ENCODE measurements around the gene CHI3L1. TPM values are rescaled to one million over a fixed set of nuclear protein-coding genes. Genes with fewer than 3 reads are reported as not detected.

The CHI3L1 gene
- total RNA-seq, 1 experiment from 2014 or later: not detected

- Histone ChIP-seq H3K79me2 (ENCODE audit: insufficient read depth, low read length) (no peaks in the 10 kb centered on the region), H4K20me1 (ENCODE audit: insufficient read depth) (no peaks in the 10 kb centered on the region), H3K9ac (ENCODE audit: low read length) (no peak overlapping the region), H3K36me3 (ENCODE audit: control insufficient read depth in 1 of 2, insufficient read depth in 2 of 2, low read length in 2 of 2) (no peaks in the 10 kb centered on the region), H3K9me3 (ENCODE audit: control insufficient read depth in 1 of 2, insufficient read depth in 1 of 2, low read depth in 1 of 2, low read length in 2 of 2) (no peaks in the 10 kb centered on the region), H3K4me2 (ENCODE audit: low read length) (no peak overlapping the region), H2AFZ (ENCODE audit: low read depth, low read length, poor library complexity, severe bottlenecking) (no peak overlapping the region), H3K4me3 (replicated peaks in 1 of 2; ENCODE audit: low read depth in 1 of 2, low read length in 2 of 2) (no peak overlapping the region), H3K4me1 (ENCODE audit: control insufficient read depth in 1 of 2, insufficient read depth in 2 of 2, low read length in 2 of 2) (peaks cover 3 to 13% of the 10 kb centered on the region in 2 experiments; a peak in 3 of 4 replicates), H3K27ac (ENCODE audit: low read depth, low read length) (no peak overlapping the region), H3K9me2 (ENCODE audit: insufficient read depth) (no peaks in the 10 kb centered on the region), H3K27me3 (ENCODE audit: insufficient read depth, low read length) (no peaks in the 10 kb centered on the region)
- TF ChIP-seq POLR2AphosphoS5 (IDR thresholded peaks at IDR 0.05; ENCODE audit: low read depth, low read length) (no peak), JUND (IDR thresholded peaks at IDR 0.05) (no peak), SP1 (IDR thresholded peaks at IDR 0.05; ENCODE audit: low read depth) (no peak)
- no peak for DNase-seq (ENCODE audit: low read depth, low spot score)
- intact Hi-C loops (cut with micrococcal nuclease): no loop called here
- no TSS peak for BruUV-seq (replicated peaks)
- POLR2A ChIA-PET: no interaction called here
- CTCF ChIA-PET: interaction anchor here (3.0 kb wide), 1 partner anchor 11 kb away, joined by 17 read pairs; no protein-coding TSS in a partner anchor
- ATAC-seq: no peak
- RAD21 ChIA-PET (ENCODE audit: low non-redundant PET in 1 of 2, low total read pairs in 2 of 2, uncharacterized antibody in 2 of 2, unreplicated experiment in 2 of 2): no interaction called here
These were observed 24.8 kb downstream of the CHI3L1 start for GRCh38 chr1:203161703-203162102.

GRCh38 chr1:203161175-203161574 is 25.3 kb downstream of the CHI3L1 start:
- H3K79me2 ChIP-seq (ENCODE audit: insufficient read depth, low read length): no peaks in the 10 kb centered on the region
- no peak overlapping the region for H3K27ac ChIP-seq (ENCODE audit: low read depth, low read length)
- H3K4me3 ChIP-seq (replicated peaks in 1 of 2; ENCODE audit: low read depth in 1 of 2, low read length in 2 of 2): no peak overlapping the region
- ChIA-PET CTCF (interaction anchor here (3.0 kb wide), 1 partner anchor 12 kb away, joined by 17 read pairs; no protein-coding TSS in a partner anchor), POLR2A (no interaction called here), RAD21 (ENCODE audit: low non-redundant PET in 1 of 2, low total read pairs in 2 of 2, uncharacterized antibody in 2 of 2, unreplicated experiment in 2 of 2) (no interaction called here)
- no peak overlapping the region for H3K9ac ChIP-seq (ENCODE audit: low read length)
- no peak overlapping the region for H2AFZ ChIP-seq (ENCODE audit: low read depth, low read length, poor library complexity, severe bottlenecking)
- H3K36me3 ChIP-seq (ENCODE audit: control insufficient read depth in 1 of 2, insufficient read depth in 2 of 2, low read length in 2 of 2): no peaks in the 10 kb centered on the region
- intact Hi-C loops (cut with micrococcal nuclease): no loop called here
- peaks cover 3 to 10% of the 10 kb centered on the region in 2 experiments; a peak in 3 of 4 replicates for H3K4me1 ChIP-seq (ENCODE audit: control insufficient read depth in 1 of 2, insufficient read depth in 2 of 2, low read length in 2 of 2)
- no peaks in the 10 kb centered on the region for H3K9me2 ChIP-seq (ENCODE audit: insufficient read depth)
- no peak for ATAC-seq
- BruUV-seq (replicated peaks): no TSS peak
- H3K4me2 ChIP-seq (ENCODE audit: low read length): no peak overlapping the region
- H4K20me1 ChIP-seq (ENCODE audit: insufficient read depth): no peaks in the 10 kb centered on the region
- H3K27me3 ChIP-seq (ENCODE audit: insufficient read depth, low read length): no peaks in the 10 kb centered on the region
- DNase-seq (ENCODE audit: low read depth, low spot score): no peak
- H3K9me3 ChIP-seq (ENCODE audit: control insufficient read depth in 1 of 2, insufficient read depth in 1 of 2, low read depth in 1 of 2, low read length in 2 of 2): no peaks in the 10 kb centered on the region
- no peak for TF ChIP-seq POLR2A (IDR thresholded peaks at IDR 0.05; ENCODE audit: borderline replicate concordance, extremely low read depth, insufficient read depth, insufficient read length)
- no peak for TF ChIP-seq CTCF (IDR thresholded peaks at IDR 0.05 in 2 of 3, conservative IDR thresholded peaks at IDR 0.05 in 1 of 3; ENCODE audit: borderline replicate concordance in 1 of 3, insufficient read depth in 1 of 3, low read depth in 2 of 3, low read length in 2 of 3)
- no peak for TF ChIP-seq CBX3 (IDR thresholded peaks at IDR 0.05; ENCODE audit: low read depth)
- TF ChIP-seq JUND (IDR thresholded peaks at IDR 0.05): no peak
- no peak for TF ChIP-seq YY1 (IDR thresholded peaks at IDR 0.05; ENCODE audit: extremely low read depth, insufficient replicate concordance, low read depth, low read length)
- no peak for TF ChIP-seq MAX (IDR thresholded peaks at IDR 0.05)
- TF ChIP-seq EZH2phosphoT487 (IDR thresholded peaks at IDR 0.05; ENCODE audit: borderline replicate concordance): no peak
